Cardiac fibroblast (primary cell): ENCODE measurements around the gene BPIFB2.
"Not testable (repeated sequence)": the region's sequence is repeated elsewhere in the genome, so short reads cannot be mapped to it uniquely, and the experiment has no call there.

Experiments
- DNase-seq, 2 donors: peaks; one replicate each; pipeline versions ENCODE4 v3.0.0 to v3.0.0-alpha.2; 2010; ENCODE audit warnings: low read depth in 2 of 2
- H3K4me3 ChIP-seq, 2 donors: replicated peaks in 1 of 2; 1 replicate in 1 of 2; 2 replicates in 1 of 2; pipeline ENCODE4 v1.5.1; 2011; ENCODE audit warnings: low read depth in 2 of 2, low read length in 2 of 2, mild to moderate bottlenecking in 2 of 2, moderate library complexity in 1 of 2
- TF ChIP-seq, protein P1 (sequence below): IDR thresholded peaks from one replicate; pipeline ENCODE4 v1.5.1; 2011; ENCODE audit warnings: low read depth, mild to moderate bottlenecking, low read length, inconsistent platforms

The BPIFB2 gene

DNA sequence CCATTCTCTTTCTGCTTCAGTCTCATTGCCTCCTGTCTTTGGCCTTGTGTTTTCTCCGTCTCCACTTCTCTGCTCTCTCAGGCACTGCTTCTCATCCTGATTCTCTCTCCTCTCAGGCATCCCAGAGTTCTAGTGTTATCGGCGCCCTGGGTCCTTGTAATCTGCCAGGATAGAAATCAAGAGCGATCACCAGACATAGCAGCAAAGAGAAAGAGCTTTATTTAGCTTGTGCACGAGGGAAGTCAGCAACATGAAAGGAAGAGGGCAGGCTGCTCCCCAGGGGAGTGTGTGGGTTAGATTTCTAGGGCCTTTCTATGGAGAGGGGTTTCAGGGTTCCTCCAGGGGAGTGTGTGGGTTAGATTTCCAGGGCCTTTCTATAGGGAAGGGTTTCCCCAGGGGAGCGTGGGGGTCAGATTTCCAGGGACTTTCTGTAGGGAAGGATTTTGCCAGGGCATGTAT lies 35.8 kb upstream of the BPIFB2 start:
- DNase-seq: no peak
- TF ChIP-seq, protein P1, sequence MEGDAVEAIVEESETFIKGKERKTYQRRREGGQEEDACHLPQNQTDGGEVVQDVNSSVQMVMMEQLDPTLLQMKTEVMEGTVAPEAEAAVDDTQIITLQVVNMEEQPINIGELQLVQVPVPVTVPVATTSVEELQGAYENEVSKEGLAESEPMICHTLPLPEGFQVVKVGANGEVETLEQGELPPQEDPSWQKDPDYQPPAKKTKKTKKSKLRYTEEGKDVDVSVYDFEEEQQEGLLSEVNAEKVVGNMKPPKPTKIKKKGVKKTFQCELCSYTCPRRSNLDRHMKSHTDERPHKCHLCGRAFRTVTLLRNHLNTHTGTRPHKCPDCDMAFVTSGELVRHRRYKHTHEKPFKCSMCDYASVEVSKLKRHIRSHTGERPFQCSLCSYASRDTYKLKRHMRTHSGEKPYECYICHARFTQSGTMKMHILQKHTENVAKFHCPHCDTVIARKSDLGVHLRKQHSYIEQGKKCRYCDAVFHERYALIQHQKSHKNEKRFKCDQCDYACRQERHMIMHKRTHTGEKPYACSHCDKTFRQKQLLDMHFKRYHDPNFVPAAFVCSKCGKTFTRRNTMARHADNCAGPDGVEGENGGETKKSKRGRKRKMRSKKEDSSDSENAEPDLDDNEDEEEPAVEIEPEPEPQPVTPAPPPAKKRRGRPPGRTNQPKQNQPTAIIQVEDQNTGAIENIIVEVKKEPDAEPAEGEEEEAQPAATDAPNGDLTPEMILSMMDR: no peak
- no peak overlapping the region for H3K4me3 ChIP-seq

DNA sequence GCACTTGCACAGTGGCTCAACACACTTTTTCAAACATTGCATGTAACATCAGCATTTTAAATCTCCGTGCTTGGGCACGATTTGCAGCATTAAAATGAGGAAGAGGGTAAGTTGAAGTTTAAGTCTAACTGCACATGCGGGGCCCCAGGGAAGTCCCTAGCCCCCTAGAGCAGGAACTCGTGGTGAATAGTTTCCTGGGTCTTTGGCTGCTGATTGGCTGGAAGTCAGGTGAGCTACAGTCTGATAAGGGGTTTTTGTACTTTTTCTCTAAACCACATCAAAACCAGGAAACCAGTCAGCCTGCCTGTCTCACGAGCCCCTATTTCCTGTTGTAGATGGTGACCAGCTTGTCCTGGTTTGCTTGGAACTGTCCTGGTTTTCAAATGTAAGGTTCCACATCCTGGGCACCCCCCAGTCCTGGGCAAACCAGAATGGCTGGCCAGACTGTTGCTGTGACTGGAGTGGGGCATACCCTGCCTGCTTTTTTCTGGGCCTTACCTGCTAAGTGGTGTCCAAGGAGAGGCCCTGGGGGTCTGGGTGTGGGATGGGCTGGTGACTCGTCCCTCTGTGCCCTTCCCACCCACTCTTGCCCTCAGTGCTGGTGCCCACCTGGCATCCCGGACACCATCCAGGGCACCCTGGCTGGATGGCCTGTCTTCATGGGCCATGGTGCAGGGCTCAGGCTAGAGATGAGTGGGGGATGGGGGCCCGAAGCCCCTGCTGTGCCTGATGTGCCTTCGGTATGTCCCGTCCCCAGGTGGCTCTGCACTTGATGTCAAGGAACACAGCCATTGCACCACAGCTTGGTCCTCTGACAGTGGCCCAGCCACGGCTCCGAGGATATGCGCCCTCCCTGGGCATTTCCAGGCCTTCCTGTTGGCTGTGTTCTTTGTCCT lies 35.1 kb upstream of the BPIFB2 start:
- no peak for DNase-seq
- TF ChIP-seq, protein P1: no peak
- no peak overlapping the region for H3K4me3 ChIP-seq

DNA sequence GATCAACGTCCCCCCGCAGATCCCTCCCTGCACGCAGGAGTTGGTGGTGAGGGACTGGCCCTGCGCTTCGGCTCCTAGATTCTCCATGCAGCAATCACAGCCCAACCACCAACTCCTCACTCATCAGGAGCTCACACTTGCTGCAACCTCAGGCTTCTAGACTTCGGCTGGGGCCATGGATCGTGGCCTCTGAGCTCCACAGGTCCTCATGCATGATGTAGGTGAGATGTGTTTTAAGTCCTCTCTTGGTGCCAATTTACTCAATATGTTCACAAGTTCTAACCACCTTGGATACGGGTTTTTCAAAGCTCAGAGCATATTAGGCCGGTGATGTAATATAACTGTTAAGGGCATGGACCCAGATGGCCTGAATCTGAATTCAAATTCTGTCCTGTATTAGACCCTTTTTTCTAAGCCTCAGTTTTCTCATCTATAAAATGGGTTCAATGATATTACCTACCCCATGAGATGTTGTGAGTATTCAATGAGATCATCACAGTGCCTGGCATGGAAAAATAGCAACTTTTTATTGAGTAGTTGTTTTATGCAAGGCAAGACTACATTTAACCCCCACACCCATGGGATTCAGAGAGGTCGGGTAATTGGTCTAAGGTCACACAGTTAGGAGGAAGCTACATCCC lies 34.3 kb upstream of the BPIFB2 start:
- DNase-seq: no peak
- no peak overlapping the region for H3K4me3 ChIP-seq
- TF ChIP-seq, protein P1: no peak

DNA sequence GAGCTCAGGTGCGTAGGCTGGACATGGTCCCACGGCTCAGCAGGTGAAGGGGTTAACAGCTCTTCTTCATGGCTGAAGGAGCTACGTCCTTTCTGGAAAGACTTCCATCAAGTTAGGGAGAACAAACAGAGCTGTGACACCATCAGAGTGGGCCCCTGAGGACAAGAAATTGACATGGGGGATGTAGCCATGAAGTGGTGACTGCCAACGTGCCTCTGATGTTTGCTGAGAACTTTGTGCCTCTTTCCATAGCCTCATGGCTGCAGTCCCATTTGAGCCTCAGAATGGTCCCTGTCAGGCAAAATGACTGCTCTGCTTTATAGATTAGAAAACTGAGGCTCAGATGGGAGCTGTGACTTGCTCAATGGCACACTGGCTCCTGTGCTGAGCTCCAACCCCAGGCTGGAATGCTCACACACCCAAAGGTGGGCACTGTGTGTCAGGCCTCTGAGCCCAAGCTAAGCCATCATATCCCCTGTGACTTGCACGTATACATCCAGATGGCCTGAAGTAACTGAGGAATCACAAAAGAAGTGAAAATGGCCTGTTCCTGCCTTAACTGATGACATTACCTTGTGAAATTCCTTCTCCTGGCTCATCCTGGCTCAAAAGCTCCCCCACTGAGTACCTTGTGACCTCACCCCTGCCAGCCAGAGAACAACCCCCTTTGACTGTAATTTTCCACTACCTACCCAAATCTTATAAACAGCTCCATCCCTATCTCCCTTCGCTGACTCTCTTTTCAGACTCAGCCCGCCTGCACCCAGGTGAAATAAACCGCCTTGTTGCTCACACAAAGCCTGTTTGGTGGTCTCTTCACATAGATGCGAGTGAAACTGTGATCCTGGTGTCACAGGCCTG lies 33.1 kb upstream of the BPIFB2 start:
- DNase-seq, H3K4me3 ChIP-seq: not testable (repeated sequence)

DNA sequence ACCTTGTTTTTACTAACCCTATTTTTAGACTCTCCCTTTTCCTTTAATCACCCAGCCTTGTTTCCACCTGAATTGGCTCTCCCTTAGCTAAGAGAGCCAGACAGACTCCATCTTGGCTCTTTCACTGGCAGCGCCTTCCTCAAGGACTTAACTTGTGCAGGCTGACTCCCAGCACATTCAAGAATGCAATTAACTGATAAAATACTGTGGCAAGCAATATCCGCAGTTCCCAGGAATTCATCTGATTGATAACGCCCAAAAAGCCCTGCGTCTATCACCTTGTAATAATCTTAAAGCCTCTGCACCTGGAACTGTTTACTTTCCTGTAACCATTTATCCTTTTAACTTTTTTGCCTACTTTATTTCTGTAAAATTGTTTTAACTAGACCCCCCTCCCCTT lies 32.4 kb upstream of the BPIFB2 start:
- DNase-seq, H3K4me3 ChIP-seq: not testable (repeated sequence)

DNA sequence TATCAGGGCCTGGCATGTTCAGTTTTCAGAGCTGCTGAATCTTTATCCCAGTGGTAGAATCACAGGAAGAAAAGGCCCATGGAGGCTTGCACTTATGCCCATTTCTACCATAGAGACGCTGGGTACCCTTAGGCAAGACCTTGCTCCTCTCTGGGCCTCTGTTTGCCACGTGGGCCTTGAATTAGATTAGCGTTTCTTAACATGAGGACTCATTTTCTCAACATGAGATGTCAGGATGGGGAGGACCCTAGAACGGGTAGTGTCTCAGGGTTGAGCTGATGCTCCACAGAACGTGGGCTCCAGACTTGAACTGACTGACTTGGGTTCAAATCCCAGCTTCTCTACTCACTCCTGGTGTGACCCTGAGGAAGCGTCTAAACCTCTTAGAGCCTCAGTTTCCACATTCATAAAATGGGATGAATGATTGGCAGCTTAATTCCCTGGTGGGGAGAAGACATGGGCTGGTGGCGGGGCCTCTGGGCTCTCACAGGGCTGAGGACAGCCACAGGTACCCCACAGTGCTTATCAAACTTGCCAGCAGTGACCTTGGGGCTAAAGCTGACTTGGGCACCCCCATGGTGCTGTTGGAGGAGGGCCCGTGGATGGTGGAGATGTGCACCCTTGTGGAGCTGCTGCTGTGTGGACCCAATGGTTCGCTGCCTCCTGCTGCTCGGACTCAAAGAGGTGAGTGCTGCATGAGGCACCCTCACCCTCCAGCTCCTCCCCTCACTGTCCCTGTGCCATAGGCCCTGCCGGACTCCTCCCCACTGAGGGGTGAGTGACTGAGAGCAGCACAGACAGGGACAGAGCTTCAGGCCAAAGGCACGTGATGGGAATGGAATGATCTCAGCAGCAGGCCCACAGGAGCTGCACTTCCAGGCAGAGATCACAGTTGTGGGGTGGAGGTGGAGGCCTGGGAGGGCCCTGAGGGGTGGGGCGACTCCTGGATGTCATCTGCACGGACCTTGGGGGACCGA lies 31.5 kb upstream of the BPIFB2 start:
- TF ChIP-seq, protein P1: no peak
- no peak for DNase-seq
- H3K4me3 ChIP-seq: no peak overlapping the region

DNA sequence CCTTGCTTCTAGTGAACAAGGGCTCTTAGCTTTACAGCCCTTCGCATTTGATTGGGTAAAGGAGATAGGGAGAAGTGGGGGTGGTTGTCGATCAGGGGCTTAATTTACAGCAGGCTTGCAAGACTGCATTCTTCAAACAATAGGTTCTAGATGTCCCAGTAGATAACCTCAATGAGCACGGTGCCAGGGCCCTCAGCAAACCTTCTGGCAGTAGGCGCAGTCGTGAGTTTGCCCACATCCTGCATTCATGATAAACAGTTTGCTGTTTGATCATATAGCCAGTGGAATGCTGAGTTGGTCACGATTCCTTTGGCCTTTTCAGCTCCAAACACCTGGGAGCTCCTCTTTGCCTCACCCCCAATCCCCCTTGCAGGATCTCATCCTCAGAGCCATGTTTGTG lies 30.8 kb upstream of the BPIFB2 start:
- TF ChIP-seq, protein P1: no peak
- no peak for DNase-seq
- no peak overlapping the region for H3K4me3 ChIP-seq
